GM21737 (cell line): Measurements from ENCODE around the gene SYNDIG1.

Experiments
- ATAC-seq: cut with Tn5 transposase; IDR thresholded peaks from one replicate; pipeline ENCODE4 v1.9.1; 2021; ENCODE audit warnings: mild to moderate bottlenecking, moderate library complexity; ENCODE audit not compliant: unreplicated experiment

SYNDIG1 gene

GRCh38 chr20:24628985-24629384, 159.6 kb downstream of the SYNDIG1 start:
- ATAC-seq, result no peak

- ATAC-seq, result no peak
Observed at GRCh38 chr20:24629668-24630067, 160.2 kb downstream of the SYNDIG1 start.

GRCh38 chr20:24630486-24631172, 161.2 kb downstream of the SYNDIG1 start:
- ATAC-seq, result no peak

- ATAC-seq, result no peak
Observed at GRCh38 chr20:24631173-24631505, 161.7 kb downstream of the SYNDIG1 start.

GRCh38 chr20:24632581-24632980, 163.2 kb downstream of the SYNDIG1 start:
- no peak for ATAC-seq

- ATAC-seq, result no peak
Observed at GRCh38 chr20:24633026-24633425, 163.6 kb downstream of the SYNDIG1 start.

GRCh38 chr20:24633521-24633920, 164.1 kb downstream of the SYNDIG1 start:
- no peak for ATAC-seq

GRCh38 chr20:24634855-24635254, 165.4 kb downstream of the SYNDIG1 start:
- no peak for ATAC-seq

GRCh38 chr20:24636626-24637025, 167.2 kb downstream of the SYNDIG1 start:
- ATAC-seq, result no peak

- ATAC-seq, result no peak
Observed at GRCh38 chr20:24637087-24637486, 167.7 kb downstream of the SYNDIG1 start.

GRCh38 chr20:24637941-24638340, 168.5 kb downstream of the SYNDIG1 start:
- no peak for ATAC-seq

GRCh38 chr20:24638591-24639548, 169.4 kb downstream of the SYNDIG1 start:
- no peak for ATAC-seq

GRCh38 chr20:24640276-24640675, 170.8 kb downstream of the SYNDIG1 start:
- no peak for ATAC-seq

GRCh38 chr20:24640686-24641085, 171.3 kb downstream of the SYNDIG1 start:
- no peak for ATAC-seq

GRCh38 chr20:24643731-24644626, 174.6 kb downstream of the SYNDIG1 start:
- ATAC-seq, result no peak

GRCh38 chr20:24646321-24646720, 176.9 kb downstream of the SYNDIG1 start:
- no peak for ATAC-seq

- ATAC-seq, result no peak
Observed at GRCh38 chr20:24647713-24648112, 178.3 kb downstream of the SYNDIG1 start.

GRCh38 chr20:24648481-24648880, 179.1 kb downstream of the SYNDIG1 start:
- no peak for ATAC-seq

- peak; percentile 66 for ATAC-seq
Observed at GRCh38 chr20:24648919-24649318, 179.5 kb downstream of the SYNDIG1 start.

GRCh38 chr20:24649787-24650490, 180.5 kb downstream of the SYNDIG1 start:
- no peak for ATAC-seq
